Fibroblast of pulmonary artery (primary cell): ENCODE data around the gene LIN7C.

Experiments
- DNase-seq: peaks from one replicate; pipeline ENCODE4 v3.0.0-alpha.2; 2010; ENCODE audit warnings: low read depth
- H3K4me3 ChIP-seq: replicated peaks from 2 replicates; pipeline ENCODE4 v1.5.1; 2011; ENCODE audit warnings: low read depth, mild to moderate bottlenecking, control low read depth, low read length, moderate library complexity
- CTCF ChIP-seq: IDR thresholded peaks from 2 replicates; pipeline ENCODE4 v1.5.1; 2011; ENCODE audit warnings: mild to moderate bottlenecking, control low read depth, low read length, inconsistent platforms; ENCODE audit errors: missing control alignments

LIN7C gene

DNA sequence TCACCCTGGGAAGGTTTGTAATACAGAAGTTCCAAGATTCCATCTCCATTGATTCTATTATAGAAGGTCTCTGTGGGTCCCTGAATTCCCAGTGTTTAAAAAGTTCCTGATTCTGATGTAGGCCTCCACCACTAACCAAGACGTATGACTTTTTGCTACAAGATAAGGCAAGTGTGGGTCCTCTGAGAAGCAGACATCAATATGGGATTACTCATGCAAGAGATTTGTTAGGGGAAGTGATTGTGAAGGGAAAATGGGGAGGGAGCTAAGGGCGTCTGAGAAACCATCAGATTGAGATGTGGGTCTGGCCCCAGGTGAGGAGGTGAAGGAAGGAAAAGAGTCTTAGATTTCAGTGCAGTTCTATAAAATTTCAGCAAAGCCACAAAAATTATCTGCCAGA, 23.8 kb downstream of the LIN7C start:
- DNase-seq: no peak
- no peak overlapping the region for H3K4me3 ChIP-seq
- no peak for TF ChIP-seq CTCF

DNA sequence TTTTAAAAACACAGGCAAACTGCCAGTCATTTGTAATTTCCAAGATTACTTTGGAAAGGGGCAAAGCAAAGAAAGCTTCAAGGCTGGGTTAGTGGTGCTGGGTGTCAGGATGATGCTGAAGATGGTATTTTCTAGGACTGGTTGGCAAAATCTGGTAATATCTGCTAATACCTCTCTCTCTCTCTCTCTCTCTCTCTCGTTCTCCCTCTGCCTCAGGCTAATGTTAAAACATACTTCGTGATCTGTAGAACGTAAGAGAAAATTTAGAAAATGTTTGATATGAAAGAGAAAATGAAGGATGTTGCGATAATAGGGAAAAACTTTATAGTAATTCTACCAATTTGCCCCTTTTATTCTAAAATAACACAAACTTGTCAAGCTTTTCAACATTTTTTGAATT, 24.6 kb downstream of the LIN7C start:
- no peak overlapping the region for H3K4me3 ChIP-seq
- no peak for TF ChIP-seq CTCF
- DNase-seq: no peak

DNA sequence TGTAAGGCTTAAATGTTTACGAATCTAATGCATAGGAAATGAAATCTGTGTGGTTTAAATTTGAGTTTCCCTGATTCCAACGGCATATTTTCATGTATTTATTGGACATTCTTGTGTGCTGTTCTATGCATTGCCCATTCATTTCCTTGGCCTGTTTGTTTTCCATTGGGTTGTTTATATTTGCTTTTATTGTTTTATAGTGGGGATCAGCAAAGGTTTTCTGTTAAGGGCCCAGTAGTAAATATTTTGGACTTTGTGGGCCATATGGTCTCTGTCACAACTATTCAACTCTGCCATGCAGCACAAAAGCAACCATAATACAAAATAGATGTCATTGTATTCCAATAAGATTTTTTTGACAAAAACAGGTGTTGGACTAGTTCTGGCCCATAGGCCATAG, 28.7 kb downstream of the LIN7C start:
- no peak for TF ChIP-seq CTCF
- no peak for DNase-seq
- no peak overlapping the region for H3K4me3 ChIP-seq

- no peak for TF ChIP-seq CTCF
- DNase-seq: no peak
- no peak overlapping the region for H3K4me3 ChIP-seq
Measured at GRCh38 chr11:27477243-27477642, 29.3 kb downstream of the LIN7C start.

DNA sequence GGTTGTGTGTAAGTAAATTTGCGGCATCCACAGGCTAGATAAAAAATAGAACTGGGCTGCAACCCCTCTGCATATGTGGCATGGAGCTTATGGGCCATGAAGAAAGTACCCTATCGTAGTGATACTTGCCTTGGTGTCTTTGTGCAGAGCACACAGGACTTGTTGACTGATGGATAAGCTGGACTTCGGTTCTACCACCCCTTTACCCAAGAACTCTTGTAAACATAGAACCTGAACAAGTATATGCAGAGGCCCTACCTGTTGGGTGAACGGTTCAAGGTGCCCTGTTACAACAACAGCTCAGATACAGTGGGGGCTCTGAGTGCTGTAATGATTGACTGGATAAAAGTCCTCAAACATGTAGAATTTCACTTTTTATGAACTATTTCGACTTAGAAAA, 30.9 kb downstream of the LIN7C start:
- TF ChIP-seq CTCF: no peak
- no peak overlapping the region for H3K4me3 ChIP-seq
- DNase-seq: no peak

GRCh38 chr11:27473017-27473406, 33.6 kb downstream of the LIN7C start:
- TF ChIP-seq CTCF: no peak
- DNase-seq: no peak
- peak overlapping the region; percentile 84 for H3K4me3 ChIP-seq

- TF ChIP-seq CTCF: no peak
- DNase-seq: peak; percentile 96
- peak within 1 kb of the TSS; percentile 84 for H3K4me3 ChIP-seq
Measured at GRCh38 chr11:27472398-27473016, 34.1 kb downstream of the LIN7C start, which contains the start of gene LGR4. LGR4 (minus strand) TSS chr11:27472790; CDS start chr11:27472302, 488 bp downstream.
